Measurements from ENCODE around the gene PDE10A. TPM values are rescaled to one million over a fixed set of nuclear protein-coding genes. Genes with fewer than 3 reads are reported as not detected.

The PDE10A gene
- total RNA-seq, 4 donors from 2014 or later: 3.5 to 10.0 (median 6.2) TPM

DNA sequence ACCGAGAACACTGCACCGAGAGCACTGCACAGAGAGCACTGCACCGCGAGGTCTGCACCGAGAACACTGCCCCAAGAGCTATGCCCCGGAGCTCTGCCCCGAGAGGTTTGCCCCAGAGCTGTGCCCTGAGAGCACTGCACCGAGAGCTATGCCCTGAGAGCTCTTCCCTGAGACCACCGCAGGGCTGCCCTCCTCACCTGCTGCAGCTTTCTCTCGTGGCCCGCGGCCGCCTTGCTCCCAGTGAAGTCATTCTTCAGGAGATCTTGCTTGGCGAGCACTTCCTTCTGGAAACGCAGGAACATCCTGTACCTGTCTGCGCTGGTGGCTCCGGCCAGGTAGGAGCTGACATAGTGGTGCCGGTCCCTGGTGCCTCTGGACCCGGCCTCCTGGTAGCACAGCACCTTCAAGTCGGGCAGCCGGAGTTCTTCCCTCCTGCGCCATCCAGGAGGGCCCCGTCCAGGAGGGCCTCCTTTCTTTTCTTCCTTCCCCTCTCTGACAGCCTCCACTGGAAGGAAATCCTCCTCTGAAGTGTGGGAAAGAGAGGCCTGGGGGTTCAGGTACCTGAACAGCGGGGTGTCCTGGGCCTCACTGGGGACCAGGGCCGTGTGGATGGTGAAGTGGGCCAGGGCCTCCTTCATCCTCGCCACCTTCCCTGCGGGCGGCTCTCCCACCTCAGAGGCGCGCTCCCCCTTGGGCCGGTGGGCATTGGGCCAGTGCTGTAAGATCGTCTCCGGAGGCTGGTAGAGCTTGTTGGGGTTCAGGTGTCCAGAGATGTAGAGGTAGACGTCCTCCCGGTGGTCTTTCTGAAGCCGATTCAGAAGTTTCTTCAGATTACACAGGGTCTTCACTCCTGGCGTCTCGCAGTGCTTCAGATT, 361.4 kb downstream of the PDE10A start:
- WGBS, 2 donors: 96% methylated on average over 30 to 38 of the region's 38 CpGs
- no peaks in the 10 kb centered on the region for H3K9me3 ChIP-seq
- no peaks in the 10 kb centered on the region for H3K4me1 ChIP-seq
- no peaks in the 10 kb centered on the region for H3K36me3 ChIP-seq
- H3K4me3 ChIP-seq: no peak overlapping the region
- no peak for TF ChIP-seq EP300 (IDR thresholded peaks at IDR 0.05)
- TF ChIP-seq, protein P1, sequence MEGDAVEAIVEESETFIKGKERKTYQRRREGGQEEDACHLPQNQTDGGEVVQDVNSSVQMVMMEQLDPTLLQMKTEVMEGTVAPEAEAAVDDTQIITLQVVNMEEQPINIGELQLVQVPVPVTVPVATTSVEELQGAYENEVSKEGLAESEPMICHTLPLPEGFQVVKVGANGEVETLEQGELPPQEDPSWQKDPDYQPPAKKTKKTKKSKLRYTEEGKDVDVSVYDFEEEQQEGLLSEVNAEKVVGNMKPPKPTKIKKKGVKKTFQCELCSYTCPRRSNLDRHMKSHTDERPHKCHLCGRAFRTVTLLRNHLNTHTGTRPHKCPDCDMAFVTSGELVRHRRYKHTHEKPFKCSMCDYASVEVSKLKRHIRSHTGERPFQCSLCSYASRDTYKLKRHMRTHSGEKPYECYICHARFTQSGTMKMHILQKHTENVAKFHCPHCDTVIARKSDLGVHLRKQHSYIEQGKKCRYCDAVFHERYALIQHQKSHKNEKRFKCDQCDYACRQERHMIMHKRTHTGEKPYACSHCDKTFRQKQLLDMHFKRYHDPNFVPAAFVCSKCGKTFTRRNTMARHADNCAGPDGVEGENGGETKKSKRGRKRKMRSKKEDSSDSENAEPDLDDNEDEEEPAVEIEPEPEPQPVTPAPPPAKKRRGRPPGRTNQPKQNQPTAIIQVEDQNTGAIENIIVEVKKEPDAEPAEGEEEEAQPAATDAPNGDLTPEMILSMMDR (IDR thresholded peaks at IDR 0.05): no peak
- no peak for TF ChIP-seq POLR2A (IDR thresholded peaks at IDR 0.05)
- no peaks in the 10 kb centered on the region for H3K27me3 ChIP-seq
- DNase-seq (ENCODE audit: low spot score in 2 of 2): no peak
- no peak overlapping the region for H3K27ac ChIP-seq

DNA sequence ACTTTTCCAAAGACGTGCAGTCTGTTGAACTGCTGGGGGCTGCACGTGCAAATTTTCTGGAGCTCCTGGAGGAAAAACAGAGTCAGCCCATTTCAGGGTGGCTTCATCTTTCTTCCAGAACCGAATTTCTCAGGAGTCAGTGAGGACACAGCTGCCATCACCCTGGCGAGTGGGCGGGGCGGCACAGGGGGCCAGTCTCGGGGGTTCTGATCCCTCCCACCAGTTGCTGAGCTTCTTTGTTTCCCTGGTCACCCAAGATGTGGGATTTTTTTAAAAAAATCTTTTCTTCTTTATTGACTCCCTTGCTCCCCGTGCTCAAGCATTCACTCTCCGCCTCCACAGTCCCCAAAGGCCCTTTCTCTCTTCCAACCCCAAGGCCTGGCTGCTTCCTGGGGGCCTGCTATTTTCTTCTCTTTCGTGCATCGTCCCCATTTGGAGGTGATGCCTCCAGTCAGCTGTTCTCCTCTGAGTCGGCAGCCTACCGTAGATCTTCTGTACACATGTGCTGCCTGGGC, 362.6 kb downstream of the PDE10A start:
- WGBS, 2 donors: 47 to 48% methylated on average over 13 of the region's 13 CpGs
- Histone ChIP-seq H3K36me3 (no peaks in the 10 kb centered on the region), H3K9me3 (no peaks in the 10 kb centered on the region), H3K4me3 (no peak overlapping the region), H3K27ac (no peak overlapping the region), H3K27me3 (no peaks in the 10 kb centered on the region), H3K4me1 (no peaks in the 10 kb centered on the region)
- DNase-seq (ENCODE audit: low spot score in 2 of 2): no peak
- TF ChIP-seq, protein P1 (IDR thresholded peaks at IDR 0.05): no peak
- no peak for TF ChIP-seq POLR2A (IDR thresholded peaks at IDR 0.05)
- TF ChIP-seq EP300 (IDR thresholded peaks at IDR 0.05): no peak

DNA sequence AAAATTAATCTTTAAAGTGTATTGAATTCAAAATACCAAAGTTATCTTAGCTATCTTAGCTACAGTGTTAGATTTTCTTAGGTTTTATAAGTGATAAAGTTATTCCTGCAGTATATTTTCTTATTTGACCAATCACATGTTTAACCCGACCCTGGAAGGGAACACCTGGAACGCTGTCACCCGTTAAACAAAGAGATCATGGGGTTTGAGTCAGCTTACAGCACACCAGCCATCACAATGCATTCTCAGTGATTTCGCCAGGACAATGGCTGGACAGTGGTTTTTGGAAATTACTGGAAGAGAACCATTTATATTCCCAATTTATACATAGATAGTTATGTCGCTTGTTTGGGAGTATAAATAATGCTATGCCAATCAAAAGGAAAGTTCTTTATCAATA, 364.2 kb downstream of the PDE10A start:
- H3K4me3 ChIP-seq: no peak overlapping the region
- H3K9me3 ChIP-seq: no peaks in the 10 kb centered on the region
- H3K4me1 ChIP-seq: no peaks in the 10 kb centered on the region
- no peak for DNase-seq (ENCODE audit: low spot score in 2 of 2)
- no peaks in the 10 kb centered on the region for H3K27me3 ChIP-seq
- WGBS, 2 donors: 81 to 84% methylated on average over 5 of the region's 5 CpGs
- H3K27ac ChIP-seq: no peak overlapping the region
- TF ChIP-seq POLR2A (IDR thresholded peaks at IDR 0.05) (no peak), EP300 (IDR thresholded peaks at IDR 0.05) (no peak)
- TF ChIP-seq, protein P1 (IDR thresholded peaks at IDR 0.05): no peak
- no peaks in the 10 kb centered on the region for H3K36me3 ChIP-seq

DNA sequence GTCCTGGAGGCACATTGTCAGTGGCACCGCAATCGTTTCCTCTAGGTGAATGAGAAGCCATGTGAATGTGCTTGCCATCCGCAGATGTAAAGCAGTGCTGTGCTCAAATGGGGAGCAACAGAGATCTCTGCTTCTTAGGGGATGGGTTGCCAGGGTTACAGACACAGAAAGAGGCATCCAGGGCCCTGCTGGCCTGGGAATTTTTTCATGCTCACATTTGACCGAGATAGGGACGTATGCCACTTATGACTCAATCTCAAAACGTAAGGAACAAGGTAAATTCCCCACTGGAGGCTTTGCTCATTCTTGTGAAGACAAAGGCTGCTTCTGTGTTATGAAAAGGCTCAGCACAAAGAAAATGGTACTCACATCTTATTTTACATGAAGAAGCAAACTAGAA, 364.6 kb downstream of the PDE10A start:
- 64 to 77% methylated on average over 6 of the region's 6 CpGs for WGBS, 2 donors
- DNase-seq (ENCODE audit: low spot score in 2 of 2): no peak
- no peaks in the 10 kb centered on the region for H3K4me1 ChIP-seq
- no peak overlapping the region for H3K4me3 ChIP-seq
- no peaks in the 10 kb centered on the region for H3K9me3 ChIP-seq
- H3K27me3 ChIP-seq: no peaks in the 10 kb centered on the region
- no peak overlapping the region for H3K27ac ChIP-seq
- TF ChIP-seq EP300 (IDR thresholded peaks at IDR 0.05) (no peak), POLR2A (IDR thresholded peaks at IDR 0.05) (no peak)
- TF ChIP-seq, protein P1 (IDR thresholded peaks at IDR 0.05): no peak
- H3K36me3 ChIP-seq: no peaks in the 10 kb centered on the region

GRCh38 chr6:165292657-165293056, 370.4 kb downstream of the PDE10A start:
- no peak for DNase-seq (ENCODE audit: low spot score in 2 of 2)
- WGBS, 2 donors: 85 to 86% methylated on average over 6 of the region's 6 CpGs
- Histone ChIP-seq H3K27me3 (no peaks in the 10 kb centered on the region), H3K36me3 (no peaks in the 10 kb centered on the region), H3K4me1 (no peaks in the 10 kb centered on the region), H3K27ac (no peak overlapping the region), H3K4me3 (no peak overlapping the region), H3K9me3 (peaks cover 0 to 3% (median 0%) of the 10 kb centered on the region in 4 donors)
- no peak for TF ChIP-seq EP300 (IDR thresholded peaks at IDR 0.05)
- TF ChIP-seq, protein P1 (IDR thresholded peaks at IDR 0.05): no peak
- TF ChIP-seq POLR2A (IDR thresholded peaks at IDR 0.05): no peak

Measured in tibial nerve (tissue), 4 donors.